Measurements from ENCODE around the gene TBL1XR1.

The TBL1XR1 gene

DNA sequence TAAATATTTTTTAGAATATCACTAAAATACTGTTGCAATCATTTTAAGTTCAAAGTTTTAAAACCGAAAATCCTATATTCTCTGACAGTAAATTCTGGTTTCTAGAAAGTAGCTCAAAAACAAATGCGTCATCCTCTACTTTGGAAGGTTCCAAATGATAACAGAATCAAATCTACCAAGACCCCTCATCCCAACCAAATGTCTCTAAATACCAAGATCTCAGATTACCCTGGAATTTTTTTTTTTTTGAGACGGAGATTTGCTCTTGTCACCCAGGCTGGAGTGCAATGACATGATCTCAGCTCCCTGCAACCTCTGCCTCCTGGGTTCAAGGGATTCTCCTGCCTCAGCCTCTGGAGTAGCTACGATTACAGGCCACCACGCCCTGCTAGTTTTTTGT lies 16.8 kb downstream of the TBL1XR1 start:
- no peaks in the 10 kb centered on the region for H3K36me3 ChIP-seq (ENCODE audit: control insufficient read depth, insufficient read depth, low read length)
- H3K27me3 ChIP-seq (ENCODE audit: insufficient read depth, low read length, poor library complexity), result no peaks in the 10 kb centered on the region
- peaks cover 95% of the 10 kb centered on the region for H3K79me2 ChIP-seq (ENCODE audit: control insufficient read depth, insufficient read depth, low read length)
- H3K23ac ChIP-seq (ENCODE audit: low read length), result no peak overlapping the region
- no peak overlapping the region for H2BK5ac ChIP-seq (ENCODE audit: low read length)
- peaks cover 11% of the 10 kb centered on the region for H3K4me1 ChIP-seq (ENCODE audit: control insufficient read depth, low read depth, low read length)
- no peak overlapping the region for H3K18ac ChIP-seq (ENCODE audit: low read length)
- H3K9ac ChIP-seq (ENCODE audit: low read length), result no peak overlapping the region
- no peak overlapping the region for H3K27ac ChIP-seq (ENCODE audit: low read depth, low read length)
- H2BK120ac ChIP-seq (ENCODE audit: low read depth, low read length), result no peak overlapping the region
- WGBS (ENCODE audit: extremely low coverage, insufficient coverage, low lambda C conversion rate), result no CpG with 5 or more reads among the region's 5 CpGs
- no peak overlapping the region for H4K8ac ChIP-seq (ENCODE audit: low read depth, low read length)
- H3K56ac ChIP-seq (ENCODE audit: low read length), result no peak overlapping the region
- H4K5ac ChIP-seq (ENCODE audit: low read length), result no peak overlapping the region
- H3K4me3 ChIP-seq (ENCODE audit: low read length), result no peak overlapping the region
- no peak overlapping the region for H3K4me2 ChIP-seq (ENCODE audit: low read length)
- DNase-seq, result no peak
- no peak overlapping the region for H2BK15ac ChIP-seq (replicated peaks; ENCODE audit: low read depth)
- H3K79me1 ChIP-seq (ENCODE audit: low read length), result peaks cover 1% of the 10 kb centered on the region
- no peak overlapping the region for H3K4ac ChIP-seq (ENCODE audit: low read depth, low read length)
- no peak overlapping the region for H2AK5ac ChIP-seq (ENCODE audit: low read length)

DNA sequence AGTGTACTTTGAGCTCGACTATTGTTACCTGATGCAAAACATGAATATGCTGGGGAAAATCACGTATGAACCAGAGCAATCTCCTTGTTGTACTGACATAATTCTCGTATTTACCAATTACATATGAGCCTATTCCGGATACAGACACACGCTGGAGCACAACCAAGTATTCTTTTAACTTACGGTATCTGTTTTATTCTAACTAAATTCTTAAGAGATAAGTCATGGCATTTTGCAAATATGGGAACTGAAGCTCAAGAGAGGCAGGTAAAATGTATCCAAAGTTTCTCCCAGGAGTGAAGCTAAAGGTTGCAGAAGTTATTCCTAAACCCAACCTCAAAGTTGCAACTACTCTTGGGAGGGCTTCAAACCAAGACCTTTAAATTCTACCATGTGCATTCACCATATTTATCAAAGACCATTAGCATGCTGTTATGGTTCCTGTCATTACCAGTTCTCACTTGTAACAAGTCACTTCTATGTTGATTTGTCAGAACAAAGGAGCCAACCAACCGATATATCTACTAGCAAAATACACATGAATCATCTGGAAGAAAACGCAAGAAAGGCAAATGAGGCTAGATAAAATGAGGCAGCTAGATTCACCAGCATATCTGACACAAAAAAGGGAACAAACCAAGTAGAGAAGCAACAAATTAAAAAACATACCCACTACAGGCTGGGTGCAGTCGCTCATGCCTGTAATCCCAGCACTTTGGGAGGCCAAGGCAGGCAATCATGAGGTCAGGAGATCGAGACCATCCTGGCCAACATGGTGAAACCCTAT lies 17.8 kb downstream of the TBL1XR1 start:
- H3K36me3 ChIP-seq (ENCODE audit: control insufficient read depth, insufficient read depth, low read length), result no peaks in the 10 kb centered on the region
- WGBS (ENCODE audit: extremely low coverage, insufficient coverage, low lambda C conversion rate), result no CpG with 5 or more reads among the region's 10 CpGs
- peak overlapping the region; percentile 18 for H3K18ac ChIP-seq (ENCODE audit: low read length)
- peaks cover 1% of the 10 kb centered on the region for H3K79me1 ChIP-seq (ENCODE audit: low read length)
- H2BK120ac ChIP-seq (ENCODE audit: low read depth, low read length), result no peak overlapping the region
- no peak for DNase-seq
- H3K23ac ChIP-seq (ENCODE audit: low read length), result no peak overlapping the region
- H4K5ac ChIP-seq (ENCODE audit: low read length), result no peak overlapping the region
- no peak overlapping the region for H3K9ac ChIP-seq (ENCODE audit: low read length)
- H2BK5ac ChIP-seq (ENCODE audit: low read length), result no peak overlapping the region
- no peak overlapping the region for H3K4ac ChIP-seq (ENCODE audit: low read depth, low read length)
- no peaks in the 10 kb centered on the region for H3K27me3 ChIP-seq (ENCODE audit: insufficient read depth, low read length, poor library complexity)
- peaks cover 11% of the 10 kb centered on the region for H3K4me1 ChIP-seq (ENCODE audit: control insufficient read depth, low read depth, low read length)
- no peak overlapping the region for H2AK5ac ChIP-seq (ENCODE audit: low read length)
- peak overlapping the region; percentile 76 for H4K8ac ChIP-seq (ENCODE audit: low read depth, low read length)
- no peak overlapping the region for H3K4me2 ChIP-seq (ENCODE audit: low read length)
- peaks cover 92% of the 10 kb centered on the region for H3K79me2 ChIP-seq (ENCODE audit: control insufficient read depth, insufficient read depth, low read length)
- no peak overlapping the region for H3K27ac ChIP-seq (ENCODE audit: low read depth, low read length)
- H2BK15ac ChIP-seq (replicated peaks; ENCODE audit: low read depth), result no peak overlapping the region
- H3K56ac ChIP-seq (ENCODE audit: low read length), result no peak overlapping the region
- no peak overlapping the region for H3K4me3 ChIP-seq (ENCODE audit: low read length)

DNA sequence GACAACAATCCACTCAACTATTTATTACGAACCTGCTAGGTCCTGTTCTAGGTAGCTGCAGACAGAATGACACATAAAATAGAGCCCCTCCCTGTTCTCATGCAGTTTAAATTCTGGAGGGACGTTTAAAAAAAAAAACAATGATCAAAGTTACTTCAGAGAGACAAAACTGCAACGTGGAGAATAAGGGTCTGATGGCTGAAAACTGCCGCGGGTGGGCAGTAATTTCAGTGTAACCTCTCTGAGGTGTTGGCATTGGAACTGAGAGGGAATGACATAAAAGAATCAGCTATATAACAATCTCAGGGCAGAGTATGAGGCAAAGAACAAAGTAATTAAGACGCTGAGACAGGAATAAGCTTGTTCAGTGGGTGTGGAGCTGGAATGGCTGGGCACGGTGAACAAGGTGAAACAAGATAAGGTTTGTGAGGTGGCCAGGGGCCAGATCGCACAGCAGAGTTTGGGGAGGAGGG lies 19.5 kb downstream of the TBL1XR1 start:
- no peak overlapping the region for H2BK5ac ChIP-seq (ENCODE audit: low read length)
- H3K23ac ChIP-seq (ENCODE audit: low read length), result no peak overlapping the region
- no peak overlapping the region for H2AK5ac ChIP-seq (ENCODE audit: low read length)
- DNase-seq, result no peak
- H4K8ac ChIP-seq (ENCODE audit: low read depth, low read length), result no peak overlapping the region
- H3K79me1 ChIP-seq (ENCODE audit: low read length), result no peaks in the 10 kb centered on the region
- H3K56ac ChIP-seq (ENCODE audit: low read length), result no peak overlapping the region
- H3K4ac ChIP-seq (ENCODE audit: low read depth, low read length), result no peak overlapping the region
- no peak overlapping the region for H3K4me2 ChIP-seq (ENCODE audit: low read length)
- H3K79me2 ChIP-seq (ENCODE audit: control insufficient read depth, insufficient read depth, low read length), result peaks cover 91% of the 10 kb centered on the region
- H3K36me3 ChIP-seq (ENCODE audit: control insufficient read depth, insufficient read depth, low read length), result no peaks in the 10 kb centered on the region
- H3K4me3 ChIP-seq (ENCODE audit: low read length), result no peak overlapping the region
- peaks cover 9% of the 10 kb centered on the region for H3K4me1 ChIP-seq (ENCODE audit: control insufficient read depth, low read depth, low read length)
- no peak overlapping the region for H3K18ac ChIP-seq (ENCODE audit: low read length)
- no peak overlapping the region for H2BK120ac ChIP-seq (ENCODE audit: low read depth, low read length)
- no peak overlapping the region for H3K27ac ChIP-seq (ENCODE audit: low read depth, low read length)
- H2BK15ac ChIP-seq (replicated peaks; ENCODE audit: low read depth), result no peak overlapping the region
- H3K27me3 ChIP-seq (ENCODE audit: insufficient read depth, low read length, poor library complexity), result no peaks in the 10 kb centered on the region
- H3K9ac ChIP-seq (ENCODE audit: low read length), result no peak overlapping the region
- no CpG with 5 or more reads among the region's 8 CpGs for WGBS (ENCODE audit: extremely low coverage, insufficient coverage, low lambda C conversion rate)
- no peak overlapping the region for H4K5ac ChIP-seq (ENCODE audit: low read length)

GRCh38 chr3:177174607-177175170 lies 22.6 kb downstream of the TBL1XR1 start:
- Histone ChIP-seq H3K36me3 (ENCODE audit: control insufficient read depth, insufficient read depth, low read length) (no peaks in the 10 kb centered on the region), H3K79me1 (ENCODE audit: low read length) (peaks cover 3% of the 10 kb centered on the region), H3K4me2 (ENCODE audit: low read length) (no peak overlapping the region), H3K56ac (ENCODE audit: low read length) (no peak overlapping the region), H2BK15ac (replicated peaks; ENCODE audit: low read depth) (no peak overlapping the region), H2AK5ac (ENCODE audit: low read length) (no peak overlapping the region), H3K4me3 (ENCODE audit: low read length) (no peak overlapping the region), H3K27me3 (ENCODE audit: insufficient read depth, low read length, poor library complexity) (no peaks in the 10 kb centered on the region), H3K4me1 (ENCODE audit: control insufficient read depth, low read depth, low read length) (peaks cover 12% of the 10 kb centered on the region), H2BK120ac (ENCODE audit: low read depth, low read length) (no peak overlapping the region), H3K27ac (ENCODE audit: low read depth, low read length) (no peak overlapping the region), H2BK5ac (ENCODE audit: low read length) (no peak overlapping the region), H3K9ac (ENCODE audit: low read length) (no peak overlapping the region), H4K5ac (ENCODE audit: low read length) (no peak overlapping the region), H3K79me2 (ENCODE audit: control insufficient read depth, insufficient read depth, low read length) (peaks cover 92% of the 10 kb centered on the region), H4K8ac (ENCODE audit: low read depth, low read length) (no peak overlapping the region), H3K18ac (ENCODE audit: low read length) (no peak overlapping the region), H3K23ac (ENCODE audit: low read length) (no peak overlapping the region), H3K4ac (ENCODE audit: low read depth, low read length) (no peak overlapping the region)
- no peak for DNase-seq
- no CpG with 5 or more reads among the region's 5 CpGs for WGBS (ENCODE audit: extremely low coverage, insufficient coverage, low lambda C conversion rate)

- no peak overlapping the region for H3K27ac ChIP-seq (ENCODE audit: low read depth, low read length)
- peak; percentile 66 for DNase-seq
- no peak overlapping the region for H2BK15ac ChIP-seq (replicated peaks; ENCODE audit: low read depth)
- peaks cover 86% of the 10 kb centered on the region for H3K79me2 ChIP-seq (ENCODE audit: control insufficient read depth, insufficient read depth, low read length)
- H3K27me3 ChIP-seq (ENCODE audit: insufficient read depth, low read length, poor library complexity), result no peaks in the 10 kb centered on the region
- H3K4me3 ChIP-seq (ENCODE audit: low read length), result no peak overlapping the region
- no peak overlapping the region for H2BK5ac ChIP-seq (ENCODE audit: low read length)
- no peaks in the 10 kb centered on the region for H3K36me3 ChIP-seq (ENCODE audit: control insufficient read depth, insufficient read depth, low read length)
- no peak overlapping the region for H4K5ac ChIP-seq (ENCODE audit: low read length)
- no peak overlapping the region for H2AK5ac ChIP-seq (ENCODE audit: low read length)
- H3K9ac ChIP-seq (ENCODE audit: low read length), result no peak overlapping the region
- no peak overlapping the region for H3K4ac ChIP-seq (ENCODE audit: low read depth, low read length)
- H3K56ac ChIP-seq (ENCODE audit: low read length), result peak overlapping the region; percentile 58
- peaks cover 5% of the 10 kb centered on the region for H3K79me1 ChIP-seq (ENCODE audit: low read length)
- no peak overlapping the region for H4K8ac ChIP-seq (ENCODE audit: low read depth, low read length)
- no peak overlapping the region for H2BK120ac ChIP-seq (ENCODE audit: low read depth, low read length)
- H3K18ac ChIP-seq (ENCODE audit: low read length), result no peak overlapping the region
- peaks cover 12% of the 10 kb centered on the region for H3K4me1 ChIP-seq (ENCODE audit: control insufficient read depth, low read depth, low read length)
- WGBS (ENCODE audit: extremely low coverage, insufficient coverage, low lambda C conversion rate), result 100% methylated on average over 2 of the region's 4 CpGs
- H3K23ac ChIP-seq (ENCODE audit: low read length), result no peak overlapping the region
- H3K4me2 ChIP-seq (ENCODE audit: low read length), result no peak overlapping the region
Observed at GRCh38 chr3:177169936-177170722, 27.2 kb downstream of the TBL1XR1 start.

Data from mesendoderm (in vitro differentiated cells).